ENCODE data around the gene PGM1. TPM values are rescaled to one million over a fixed set of nuclear protein-coding genes. Genes with fewer than 3 reads are reported as not detected.
A peak's percentile ranks its signal among the peaks of the same experiment; 100 is the strongest.

Gene PGM1
- 10 to 100 TPM; 36.7 to 57.0 (median 50.8) TPM for total RNA-seq

DNA sequence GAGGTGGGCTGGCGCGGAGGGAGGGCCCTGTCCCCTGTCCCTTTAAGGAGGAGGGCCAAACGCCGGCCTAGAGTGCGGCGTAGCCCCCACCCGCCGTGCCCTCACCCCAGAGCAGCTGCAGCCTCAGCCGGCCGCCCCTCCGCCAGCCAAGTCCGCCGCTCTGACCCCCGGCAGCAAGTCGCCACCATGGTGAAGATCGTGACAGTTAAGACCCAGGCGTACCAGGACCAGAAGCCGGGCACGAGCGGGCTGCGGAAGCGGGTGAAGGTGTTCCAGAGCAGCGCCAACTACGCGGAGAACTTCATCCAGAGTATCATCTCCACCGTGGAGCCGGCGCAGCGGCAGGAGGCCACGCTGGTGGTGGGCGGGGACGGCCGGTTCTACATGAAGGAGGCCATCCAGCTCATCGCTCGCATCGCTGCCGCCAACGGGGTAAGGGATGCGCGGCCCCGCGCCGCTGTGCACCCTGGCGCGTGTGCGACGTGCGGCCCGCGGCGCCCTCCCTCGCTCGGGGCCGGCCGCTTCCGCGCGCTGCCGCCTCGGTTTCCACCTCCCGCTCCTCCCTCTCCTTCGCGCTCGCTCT is at the start of gene PGM1:
PGM1 (plus strand) TSS at position 109 of the 583 bp plus-strand sequence; CDS start at position 187, 78 bp downstream.
- 0 to 1% methylated on average over 29 to 36 of the region's 64 CpGs for WGBS, 2 donors

DNA sequence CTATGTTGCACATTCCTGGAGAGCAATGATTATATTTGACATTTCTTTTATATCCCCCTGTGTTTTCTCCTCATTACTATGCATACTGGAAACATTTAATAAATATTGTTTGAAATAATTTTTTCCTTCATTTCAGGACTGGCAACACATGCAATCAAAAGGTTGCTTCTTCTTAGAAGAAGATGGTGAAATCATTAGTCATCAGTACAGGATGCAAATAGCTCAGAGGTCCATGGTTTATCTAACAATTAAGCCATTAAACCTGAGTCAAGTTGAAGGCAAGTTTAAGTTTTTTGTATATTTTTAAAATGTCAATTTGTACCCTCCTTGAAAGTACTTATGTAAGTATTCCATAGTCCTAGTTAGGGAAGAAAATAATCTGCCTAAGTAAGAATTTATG is 47.4 kb upstream of the PGM1 start:
- no peak for DNase-seq (ENCODE audit: low spot score in 2 of 2)
- TF ChIP-seq, protein P1, sequence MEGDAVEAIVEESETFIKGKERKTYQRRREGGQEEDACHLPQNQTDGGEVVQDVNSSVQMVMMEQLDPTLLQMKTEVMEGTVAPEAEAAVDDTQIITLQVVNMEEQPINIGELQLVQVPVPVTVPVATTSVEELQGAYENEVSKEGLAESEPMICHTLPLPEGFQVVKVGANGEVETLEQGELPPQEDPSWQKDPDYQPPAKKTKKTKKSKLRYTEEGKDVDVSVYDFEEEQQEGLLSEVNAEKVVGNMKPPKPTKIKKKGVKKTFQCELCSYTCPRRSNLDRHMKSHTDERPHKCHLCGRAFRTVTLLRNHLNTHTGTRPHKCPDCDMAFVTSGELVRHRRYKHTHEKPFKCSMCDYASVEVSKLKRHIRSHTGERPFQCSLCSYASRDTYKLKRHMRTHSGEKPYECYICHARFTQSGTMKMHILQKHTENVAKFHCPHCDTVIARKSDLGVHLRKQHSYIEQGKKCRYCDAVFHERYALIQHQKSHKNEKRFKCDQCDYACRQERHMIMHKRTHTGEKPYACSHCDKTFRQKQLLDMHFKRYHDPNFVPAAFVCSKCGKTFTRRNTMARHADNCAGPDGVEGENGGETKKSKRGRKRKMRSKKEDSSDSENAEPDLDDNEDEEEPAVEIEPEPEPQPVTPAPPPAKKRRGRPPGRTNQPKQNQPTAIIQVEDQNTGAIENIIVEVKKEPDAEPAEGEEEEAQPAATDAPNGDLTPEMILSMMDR (IDR thresholded peaks at IDR 0.05), result no peak
- TF ChIP-seq POLR2A (IDR thresholded peaks at IDR 0.05) (no peak), EP300 (IDR thresholded peaks at IDR 0.05) (no peak)
- Histone ChIP-seq H3K4me1 (no peaks in the 10 kb centered on the region), H3K4me3 (no peak overlapping the region), H3K36me3 (peaks cover 0 to 65% (median 0%) of the 10 kb centered on the region in 3 donors), H3K27me3 (no peaks in the 10 kb centered on the region), H3K9me3 (no peaks in the 10 kb centered on the region), H3K27ac (no peak overlapping the region)

More for the DNA sequence above, at the start of gene PGM1:
- Histone ChIP-seq H3K4me1 (peaks cover 0 to 18% (median 0%) of the 10 kb centered on the region in 4 donors), H3K27me3 (no peaks in the 10 kb centered on the region), H3K9me3 (no peaks in the 10 kb centered on the region), H3K4me3 (peak within 1 kb of the TSS; percentile 41 to 81 (median 78)), H3K27ac (peak within 1 kb of the TSS; percentile 23 to 90 (median 86)), H3K36me3 (no peaks in the 10 kb centered on the region)
- TF ChIP-seq POLR2A (IDR thresholded peaks at IDR 0.05) (no peak), EP300 (IDR thresholded peaks at IDR 0.05) (peak in 1 of 2 donors; percentile 11)
- TF ChIP-seq, protein P1 (IDR thresholded peaks at IDR 0.05), result no peak
- peak; percentile 49 to 51 for DNase-seq (ENCODE audit: low spot score in 2 of 2)

DNA sequence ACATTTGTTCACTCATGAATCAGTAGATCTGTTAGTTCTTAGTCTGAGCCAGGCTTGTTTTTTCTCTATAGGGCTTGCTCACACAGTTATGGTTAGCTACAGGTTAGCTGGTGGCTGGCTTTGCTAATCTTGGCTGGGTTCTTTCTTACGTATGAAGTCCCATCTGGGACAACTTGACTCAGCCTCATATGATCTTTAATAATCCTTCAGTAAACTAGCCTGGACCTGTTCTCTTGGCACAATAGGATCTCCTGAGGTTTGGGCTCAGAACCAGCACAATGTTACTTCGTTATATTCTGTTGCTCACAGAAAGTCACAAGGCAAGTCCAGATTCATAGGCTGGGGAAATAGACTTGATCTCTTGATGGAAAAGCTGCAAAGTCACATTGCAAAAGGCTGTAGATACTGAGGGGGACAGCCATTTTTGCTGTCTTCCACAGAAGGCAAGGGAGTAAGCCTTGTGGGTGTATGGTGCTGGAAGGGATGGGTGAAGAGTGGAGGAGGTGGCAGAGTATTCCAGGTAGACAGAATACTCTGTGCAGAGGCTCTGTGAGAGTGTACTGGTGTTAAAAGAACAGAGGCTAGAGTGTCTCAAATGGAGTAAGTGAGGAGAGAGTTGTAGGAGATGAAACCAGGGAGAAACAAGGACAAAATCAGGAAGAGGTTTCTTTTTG is 45.5 kb upstream of the PGM1 start:
- peak in 1 of 2 donors; percentile 58 for DNase-seq (ENCODE audit: low spot score in 2 of 2)
- WGBS, 2 donors, result 71 to 76% methylated on average over 2 of the region's 2 CpGs
- H3K36me3 ChIP-seq, result peaks cover 0 to 63% (median 0%) of the 10 kb centered on the region in 3 donors
- TF ChIP-seq, protein P1 (IDR thresholded peaks at IDR 0.05), result no peak
- TF ChIP-seq EP300 (IDR thresholded peaks at IDR 0.05), result peak in 1 of 2 donors; percentile 42
- no peak for TF ChIP-seq POLR2A (IDR thresholded peaks at IDR 0.05)
- H3K9me3 ChIP-seq, result no peaks in the 10 kb centered on the region
- H3K27ac ChIP-seq, result peak overlapping the region in 2 of 4 donors; percentile 5 to 59
- H3K4me1 ChIP-seq, result no peaks in the 10 kb centered on the region
- H3K27me3 ChIP-seq, result no peaks in the 10 kb centered on the region
- no peak overlapping the region for H3K4me3 ChIP-seq

DNA sequence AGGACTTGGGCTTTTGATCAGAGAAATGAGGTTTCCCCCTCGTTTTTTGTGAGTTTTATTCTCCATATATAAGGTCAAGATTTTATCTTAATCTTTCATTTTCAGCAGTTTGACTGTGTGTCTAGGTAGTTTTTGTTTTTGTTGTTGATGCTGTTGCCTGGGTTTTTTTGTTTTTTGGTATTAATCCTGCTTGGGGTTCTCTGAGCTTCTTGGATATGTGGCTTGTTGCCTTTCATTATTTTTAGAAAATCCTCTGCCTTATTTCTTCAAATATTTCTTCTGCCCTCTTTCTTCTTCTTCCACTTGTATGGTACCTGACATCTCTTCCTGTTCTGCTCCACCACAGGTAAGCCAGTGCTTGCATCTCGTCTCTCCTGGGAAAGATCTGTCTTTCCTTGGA is 44.9 kb upstream of the PGM1 start:
- Histone ChIP-seq H3K4me3 (no peak overlapping the region), H3K9me3 (no peaks in the 10 kb centered on the region), H3K36me3 (peaks cover 0 to 62% (median 0%) of the 10 kb centered on the region in 3 donors), H3K27me3 (no peaks in the 10 kb centered on the region), H3K27ac (peak overlapping the region in 2 of 4 donors; percentile 5 to 59), H3K4me1 (no peaks in the 10 kb centered on the region)
- DNase-seq (ENCODE audit: low spot score in 2 of 2), result no peak
- TF ChIP-seq, protein P1 (IDR thresholded peaks at IDR 0.05), result no peak
- TF ChIP-seq POLR2A (IDR thresholded peaks at IDR 0.05), result no peak
- TF ChIP-seq EP300 (IDR thresholded peaks at IDR 0.05), result no peak
- 89 to 91% methylated on average over 2 of the region's 2 CpGs for WGBS, 2 donors

DNA sequence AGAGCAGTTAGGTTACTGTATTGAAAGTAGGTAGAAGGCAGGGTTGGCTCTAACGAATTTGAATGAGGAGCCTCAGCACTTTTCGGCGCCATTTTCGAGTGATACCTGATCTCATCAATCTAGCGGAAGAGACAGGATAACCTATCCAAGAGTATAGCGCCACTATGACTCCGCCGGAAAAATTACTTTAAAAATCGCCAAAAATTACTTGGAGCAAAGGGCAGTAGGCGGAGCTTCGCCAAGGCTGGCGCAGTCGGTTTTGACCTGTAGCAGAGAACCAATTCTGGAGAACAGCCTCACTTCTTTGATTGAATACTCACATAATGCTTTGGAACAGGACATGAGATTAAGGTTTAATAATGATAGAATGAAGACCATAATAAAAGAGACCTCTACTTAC is 44.3 kb upstream of the PGM1 start:
- TF ChIP-seq, protein P1 (IDR thresholded peaks at IDR 0.05), result no peak
- TF ChIP-seq EP300 (IDR thresholded peaks at IDR 0.05) (no peak), POLR2A (IDR thresholded peaks at IDR 0.05) (no peak)
- H3K9me3 ChIP-seq, result no peaks in the 10 kb centered on the region
- H3K4me1 ChIP-seq, result no peaks in the 10 kb centered on the region
- 89 to 94% methylated on average over 13 of the region's 13 CpGs for WGBS, 2 donors
- peaks cover 0 to 62% (median 0%) of the 10 kb centered on the region in 3 donors for H3K36me3 ChIP-seq
- H3K27ac ChIP-seq, result peak overlapping the region in 1 of 4 donors; percentile 59
- H3K4me3 ChIP-seq, result no peak overlapping the region
- DNase-seq (ENCODE audit: low spot score in 2 of 2), result no peak
- H3K27me3 ChIP-seq, result no peaks in the 10 kb centered on the region
